ENCODE measurements around the gene PRDM15. TPM values are rescaled to one million over a fixed set of nuclear protein-coding genes. Genes with fewer than 3 reads are reported as not detected.

PRDM15 gene
- total RNA-seq, 3 donors from 2014 or later (not counting 1 experiment from before 2014, with no cell fraction given) = 11.4 to 13.5 (median 11.9) TPM

GRCh38 chr21:41808094-41808493, 71.0 kb downstream of the PRDM15 start:
- intact Hi-C loops (cut with micrococcal nuclease) = loop anchor here (10.0 kb wide), 1 partner anchor 63 kb away; no protein-coding TSS in a partner anchor
- peaks cover 6% of the 10 kb centered on the region for H3K36me3 Mint-ChIP-seq

GRCh38 chr21:41806773-41807172, 72.4 kb downstream of the PRDM15 start:
- ATAC-seq (no peak), DNase-seq (no peak)
- Mint-ChIP-seq H3K4me3 (no peak overlapping the region), H3K27me3 (ENCODE audit: low read depth in 2 of 2) (no peaks in the 10 kb centered on the region), H3K27ac (peak overlapping the region; percentile 62 to 85), H3K36me3 (peaks cover 9% of the 10 kb centered on the region), H3K4me1 (peaks cover 0 to 19% of the 10 kb centered on the region in 2 donors), H3K9me3 (peaks cover 10% of the 10 kb centered on the region in 2 donors)
- intact Hi-C loops (cut with micrococcal nuclease) = loop anchor here (10.0 kb wide), 1 partner anchor 62 kb away; no protein-coding TSS in a partner anchor
- 87% methylated on average over 3 of the region's 4 CpGs for WGBS (ENCODE audit: insufficient coverage)
- no peak for TF ChIP-seq CTCF (IDR thresholded peaks at IDR 0.05)
- Histone ChIP-seq H3K36me3 (ENCODE audit: control insufficient read depth, insufficient read depth, low read length) (peaks cover 24% of the 10 kb centered on the region), H3K27me3 (ENCODE audit: control insufficient read depth, insufficient read depth, low read length) (no peaks in the 10 kb centered on the region), H3K9me3 (ENCODE audit: control insufficient read depth, insufficient read depth, low read length) (no peaks in the 10 kb centered on the region), H3K27ac (ENCODE audit: low read length) (no peak overlapping the region), H3K4me3 (ENCODE audit: low read length) (no peak overlapping the region), H3K4me1 (ENCODE audit: control insufficient read depth, insufficient read depth, low read length) (no peaks in the 10 kb centered on the region)

More at GRCh38 chr21:41808094-41808493, 71.0 kb downstream of the PRDM15 start:
- Mint-ChIP-seq H3K4me3 (no peak overlapping the region), H3K4me1 (peaks cover 0 to 19% of the 10 kb centered on the region in 2 donors), H3K27me3 (ENCODE audit: low read depth in 2 of 2) (no peaks in the 10 kb centered on the region), H3K9me3 (peaks cover 10% of the 10 kb centered on the region in 2 donors), H3K27ac (no peak overlapping the region)
- Histone ChIP-seq H3K36me3 (ENCODE audit: control insufficient read depth, insufficient read depth, low read length) (peaks cover 24% of the 10 kb centered on the region), H3K27me3 (ENCODE audit: control insufficient read depth, insufficient read depth, low read length) (no peaks in the 10 kb centered on the region), H3K4me3 (ENCODE audit: low read length) (no peak overlapping the region), H3K9me3 (ENCODE audit: control insufficient read depth, insufficient read depth, low read length) (no peaks in the 10 kb centered on the region), H3K4me1 (ENCODE audit: control insufficient read depth, insufficient read depth, low read length) (no peaks in the 10 kb centered on the region), H3K27ac (ENCODE audit: low read length) (no peak overlapping the region)
- TF ChIP-seq CTCF (IDR thresholded peaks at IDR 0.05) = no peak
- 98% methylated on average over 18 of the region's 18 CpGs for WGBS (ENCODE audit: insufficient coverage)
- ATAC-seq (no peak), DNase-seq (no peak)

GRCh38 chr21:41805643-41806042, 73.5 kb downstream of the PRDM15 start:
- H3K27ac ChIP-seq (ENCODE audit: low read length) = no peak overlapping the region
- no peak overlapping the region for H3K4me3 ChIP-seq (ENCODE audit: low read length)
- peak overlapping the region; percentile 38 for H3K4me3 Mint-ChIP-seq
- peak overlapping the region; percentile 49 to 70 for H3K27ac Mint-ChIP-seq
- peaks cover 0 to 19% of the 10 kb centered on the region in 2 donors for H3K4me1 Mint-ChIP-seq
- no peak for TF ChIP-seq CTCF (IDR thresholded peaks at IDR 0.05)
- no peaks in the 10 kb centered on the region for H3K27me3 ChIP-seq (ENCODE audit: control insufficient read depth, insufficient read depth, low read length)
- intact Hi-C loops (cut with micrococcal nuclease) = loop anchor here (10.0 kb wide), 1 partner anchor 61 kb away; no protein-coding TSS in a partner anchor
- no peak for DNase-seq
- peak in 1 of 3 donors; percentile 18 for ATAC-seq
- WGBS (ENCODE audit: insufficient coverage) = 91% methylated on average over 4 of the region's 4 CpGs
- H3K9me3 Mint-ChIP-seq = peaks cover 10% of the 10 kb centered on the region in 2 donors
- H3K36me3 Mint-ChIP-seq = peaks cover 9% of the 10 kb centered on the region
- H3K4me1 ChIP-seq (ENCODE audit: control insufficient read depth, insufficient read depth, low read length) = no peaks in the 10 kb centered on the region
- H3K9me3 ChIP-seq (ENCODE audit: control insufficient read depth, insufficient read depth, low read length) = no peaks in the 10 kb centered on the region
- H3K36me3 ChIP-seq (ENCODE audit: control insufficient read depth, insufficient read depth, low read length) = peaks cover 30% of the 10 kb centered on the region
- H3K27me3 Mint-ChIP-seq (ENCODE audit: low read depth in 2 of 2) = no peaks in the 10 kb centered on the region

GRCh38 chr21:41805038-41805437, 74.1 kb downstream of the PRDM15 start:
- 88% methylated on average over 10 of the region's 10 CpGs for WGBS (ENCODE audit: insufficient coverage)
- H3K9me3 ChIP-seq (ENCODE audit: control insufficient read depth, insufficient read depth, low read length) = no peaks in the 10 kb centered on the region
- H3K4me3 ChIP-seq (ENCODE audit: low read length) = no peak overlapping the region
- peaks cover 10% of the 10 kb centered on the region in 2 donors for H3K9me3 Mint-ChIP-seq
- H3K27ac ChIP-seq (ENCODE audit: low read length) = no peak overlapping the region
- no peak for TF ChIP-seq CTCF (IDR thresholded peaks at IDR 0.05)
- H3K4me1 ChIP-seq (ENCODE audit: control insufficient read depth, insufficient read depth, low read length) = no peaks in the 10 kb centered on the region
- intact Hi-C loops (cut with micrococcal nuclease) = loop anchor here (10.0 kb wide), 1 partner anchor 60 kb away; no protein-coding TSS in a partner anchor
- H3K36me3 Mint-ChIP-seq = peaks cover 8% of the 10 kb centered on the region
- no peak for ATAC-seq
- no peak for DNase-seq
- no peak overlapping the region for H3K4me3 Mint-ChIP-seq
- peaks cover 30% of the 10 kb centered on the region for H3K36me3 ChIP-seq (ENCODE audit: control insufficient read depth, insufficient read depth, low read length)
- no peaks in the 10 kb centered on the region for H3K27me3 Mint-ChIP-seq (ENCODE audit: low read depth in 2 of 2)
- peak overlapping the region; percentile 49 to 70 for H3K27ac Mint-ChIP-seq
- H3K4me1 Mint-ChIP-seq = peaks cover 0 to 19% of the 10 kb centered on the region in 2 donors
- no peaks in the 10 kb centered on the region for H3K27me3 ChIP-seq (ENCODE audit: control insufficient read depth, insufficient read depth, low read length)
